Upper lobe of left lung (tissue), 6 donors: ENCODE measurements around the gene ANKRD34A. TPM values are rescaled to one million over a fixed set of nuclear protein-coding genes. Genes with fewer than 3 reads are reported as not detected.

Experiments used
- ATAC-seq, 2 donors: fragments of 200-7000 bp; cut with Tn5 transposase; one replicate each; pipeline ENCODE4 v1.9.1; 2022; ENCODE audit warnings: mild to moderate bottlenecking in 2 of 2, moderate library complexity in 2 of 2; ENCODE audit not compliant: low FRiP score in 2 of 2
- DNase-seq, 2 donors: peaks; one replicate each; pipeline ENCODE4 v3.0.0-alpha.2; 2019 to 2020
- H3K27ac ChIP-seq, 4 donors: fragments of 200-600 bp; sonication (generic); one replicate each; pipeline ENCODE4 v1.5.1; 2016 to 2019
- H3K27me3 ChIP-seq, 4 donors: fragments of 200-600 bp; sonication (generic); one replicate each; pipeline ENCODE4 v1.5.1; 2017 to 2019
- H3K36me3 ChIP-seq, 4 donors: fragments of 200-600 bp; sonication (generic); one replicate each; pipeline ENCODE4 v1.5.1; 2016 to 2019
- H3K4me1 ChIP-seq, 4 donors: fragments of 200-600 bp; sonication (generic); one replicate each; pipeline ENCODE4 v1.5.1; 2018 to 2019
- H3K4me3 ChIP-seq, 4 donors: fragments of 200-600 bp; sonication (generic); one replicate each; pipeline ENCODE4 v1.5.1; 2017 to 2019; ENCODE audit warnings: mild to moderate bottlenecking in 2 of 4, moderate library complexity in 1 of 4
- H3K9me3 ChIP-seq, 4 donors: fragments of 200-600 bp; sonication (generic); one replicate each; pipeline ENCODE4 v1.5.1; 2018 to 2019
- EP300 ChIP-seq, 4 donors: sonication (generic); formaldehyde crosslinking; IDR thresholded peaks; one replicate each; pipeline ENCODE4 v1.5.1; 2017; ENCODE audit warnings: antibody characterized with exemption in 4 of 4, control low read depth in 2 of 4
- POLR2A ChIP-seq, 4 donors: fragments of 450-650 bp; IDR thresholded peaks; one replicate each; pipeline ENCODE4 v1.5.1; 2016 to 2017; ENCODE audit warnings: antibody characterized with exemption in 4 of 4, mild to moderate bottlenecking in 2 of 4
- POLR2AphosphoS5 ChIP-seq, 2 donors: sonication (generic); formaldehyde crosslinking; IDR thresholded peaks; one replicate each; pipeline ENCODE4 v1.5.1; 2017; ENCODE audit warnings: antibody characterized with exemption in 2 of 2
- WGBS, 2 donors: methylation state at CpG; one replicate each; pipeline ENCODE4 v1.1.5; 2017 to 2018; 5-methylcytosine and 5-hydroxymethylcytosine counted together
- total RNA-seq, 6 donors: library from RNA; depleted of rRNA in 4 of 6; stranded (reverse); fragments of >200 nt in 4 of 6; gene quantifications; one replicate each; pipeline versions ENCODE4 v1.1.0 to v1.2.1, GENCODE V29; 2016 to 2021
- TF ChIP-seq, protein P1 (sequence below), 6 experiments: fragments of 450-650 bp in 4 of 6; fragments of 200-600 bp in 2 of 6; sonication (generic) in 2 of 6; IDR thresholded peaks; one replicate each; pipeline ENCODE4 v1.5.1; 2016 to 2019; ENCODE audit warnings: antibody characterized with exemption in 6 of 6
- donor health status: DM: no; HTN: no; CAD: no; lungs with moderate emphysema.
- donor health status: DM: no; HTN: yes; CAD: no; lungs with severe emphysema.

The ANKRD34A gene
- total RNA-seq, 6 donors from 2014 or later = 0.30 to 2.6 (median 0.73) TPM

DNA sequence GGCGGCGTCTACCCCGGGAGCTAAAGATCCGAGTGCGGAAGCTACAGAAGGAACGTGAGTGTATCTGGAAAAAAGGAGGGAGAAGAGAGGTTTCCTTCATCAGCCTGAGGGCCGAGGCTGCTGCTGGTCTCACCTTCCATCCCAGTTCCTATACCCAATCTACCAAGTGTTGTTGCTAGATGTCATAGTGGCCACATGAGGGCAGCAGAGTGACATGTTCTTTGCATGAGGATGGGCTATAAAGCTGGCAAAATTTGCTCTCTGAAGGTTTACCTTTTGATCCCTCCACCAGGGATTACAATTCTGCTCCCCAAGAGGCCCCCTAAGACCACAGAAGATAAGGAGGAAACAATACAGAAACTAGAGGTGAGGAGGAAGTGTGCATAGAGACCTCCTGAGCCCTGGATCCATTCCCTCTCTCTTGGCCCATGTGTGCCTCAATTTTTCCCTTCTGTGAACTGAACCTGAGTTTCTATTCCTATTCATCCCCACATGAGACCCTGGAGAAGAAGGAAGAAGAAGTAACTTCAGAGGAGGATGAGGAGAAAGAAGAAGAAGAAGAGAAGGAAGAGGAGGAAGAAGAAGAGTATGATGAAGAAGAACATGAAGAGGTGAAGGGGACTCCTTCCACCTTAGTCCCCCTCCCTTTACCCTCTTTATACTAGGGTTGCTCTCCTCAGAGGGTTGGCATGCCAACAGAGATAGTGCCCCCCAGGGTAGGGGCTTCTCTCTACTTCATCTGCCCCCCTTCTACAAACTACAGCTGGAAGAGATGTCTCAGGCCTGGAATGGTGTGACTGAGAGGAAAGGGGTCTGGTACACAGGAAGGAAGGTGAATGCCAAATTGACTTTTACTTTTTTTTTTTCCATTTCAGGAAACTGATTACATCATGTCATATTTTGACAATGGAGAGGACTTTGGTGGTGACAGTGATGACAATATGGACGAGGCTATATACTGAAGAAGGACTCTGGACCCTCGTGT, 13.4 kb upstream of the ANKRD34A start:
- TF ChIP-seq, protein P1, sequence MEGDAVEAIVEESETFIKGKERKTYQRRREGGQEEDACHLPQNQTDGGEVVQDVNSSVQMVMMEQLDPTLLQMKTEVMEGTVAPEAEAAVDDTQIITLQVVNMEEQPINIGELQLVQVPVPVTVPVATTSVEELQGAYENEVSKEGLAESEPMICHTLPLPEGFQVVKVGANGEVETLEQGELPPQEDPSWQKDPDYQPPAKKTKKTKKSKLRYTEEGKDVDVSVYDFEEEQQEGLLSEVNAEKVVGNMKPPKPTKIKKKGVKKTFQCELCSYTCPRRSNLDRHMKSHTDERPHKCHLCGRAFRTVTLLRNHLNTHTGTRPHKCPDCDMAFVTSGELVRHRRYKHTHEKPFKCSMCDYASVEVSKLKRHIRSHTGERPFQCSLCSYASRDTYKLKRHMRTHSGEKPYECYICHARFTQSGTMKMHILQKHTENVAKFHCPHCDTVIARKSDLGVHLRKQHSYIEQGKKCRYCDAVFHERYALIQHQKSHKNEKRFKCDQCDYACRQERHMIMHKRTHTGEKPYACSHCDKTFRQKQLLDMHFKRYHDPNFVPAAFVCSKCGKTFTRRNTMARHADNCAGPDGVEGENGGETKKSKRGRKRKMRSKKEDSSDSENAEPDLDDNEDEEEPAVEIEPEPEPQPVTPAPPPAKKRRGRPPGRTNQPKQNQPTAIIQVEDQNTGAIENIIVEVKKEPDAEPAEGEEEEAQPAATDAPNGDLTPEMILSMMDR (IDR thresholded peaks at IDR 0.05) = peak; percentile 77 to 95 (median 91)
- TF ChIP-seq POLR2AphosphoS5 (IDR thresholded peaks at IDR 0.05) = peak; percentile 48 to 81
- TF ChIP-seq POLR2A (IDR thresholded peaks at IDR 0.05) = no peak
- TF ChIP-seq EP300 (IDR thresholded peaks at IDR 0.05) = peak in 1 of 4 donors; percentile 34
- DNase-seq = peak in 1 of 2 donors; percentile 89
- ATAC-seq = peak; percentile 72 to 76
- Histone ChIP-seq H3K36me3 (no peaks in the 10 kb centered on the region), H3K4me3 (peak overlapping the region in 2 of 4 donors; percentile 10 to 33), H3K27ac (peak overlapping the region; percentile 94 to 98 (median 98)), H3K4me1 (peaks cover 50 to 55% (median 54%) of the 10 kb centered on the region in 4 donors), H3K9me3 (no peaks in the 10 kb centered on the region), H3K27me3 (no peaks in the 10 kb centered on the region)
- 15 to 22% methylated on average over 9 of the region's 9 CpGs for WGBS, 2 donors

DNA sequence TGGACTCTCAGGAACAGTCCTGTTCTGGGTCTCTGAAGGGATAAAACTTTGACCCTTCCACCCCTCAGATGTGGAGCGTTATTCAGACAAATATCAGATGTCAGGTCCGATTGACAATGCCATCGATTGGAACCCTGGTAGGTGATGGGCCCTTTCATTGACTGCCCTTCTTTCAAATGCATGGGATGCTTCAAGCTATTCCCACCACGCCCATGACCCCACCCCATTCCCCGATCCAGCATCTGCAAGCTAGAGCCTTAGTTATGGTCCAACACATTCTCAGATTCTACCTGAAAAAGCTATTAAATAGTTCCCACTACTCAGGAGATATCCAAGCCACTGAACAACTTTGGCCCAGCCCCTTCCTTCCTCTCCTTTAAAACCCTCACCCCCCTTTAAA, 12.6 kb upstream of the ANKRD34A start:
- no peak for DNase-seq

DNA sequence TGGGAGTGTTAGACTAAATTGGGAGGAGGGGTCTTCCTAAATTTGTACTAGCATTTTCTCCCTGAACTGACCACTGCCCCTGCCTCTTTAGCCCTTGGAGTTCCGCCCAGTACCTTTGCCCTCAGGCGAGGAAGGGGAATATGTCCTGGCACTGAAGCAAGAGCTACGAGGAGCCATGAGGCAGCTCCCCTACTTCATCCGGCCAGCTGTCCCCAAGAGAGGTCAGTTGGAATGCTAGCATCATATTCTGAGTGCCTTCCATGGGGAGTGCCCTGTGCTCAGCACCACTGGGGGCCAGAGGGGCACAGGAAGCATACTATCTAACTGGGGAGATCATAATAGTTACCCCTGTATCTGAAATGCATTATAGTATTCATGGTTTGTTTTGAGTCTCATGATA, 10.8 kb upstream of the ANKRD34A start:
- Histone ChIP-seq H3K36me3 (no peaks in the 10 kb centered on the region), H3K9me3 (no peaks in the 10 kb centered on the region), H3K27me3 (no peaks in the 10 kb centered on the region), H3K27ac (no peak overlapping the region), H3K4me3 (no peak overlapping the region), H3K4me1 (peaks cover 26 to 30% (median 29%) of the 10 kb centered on the region in 4 donors)
- ATAC-seq (no peak), DNase-seq (no peak)
- no peak for TF ChIP-seq EP300 (IDR thresholded peaks at IDR 0.05)
- TF ChIP-seq POLR2A (IDR thresholded peaks at IDR 0.05) = no peak
- WGBS, 2 donors = 75 to 92% methylated on average over 4 of the region's 4 CpGs

More for the DNA sequence above, 12.6 kb upstream of the ANKRD34A start:
- peak overlapping the region; percentile 94 to 98 (median 98) for H3K27ac ChIP-seq
- H3K27me3 ChIP-seq = no peaks in the 10 kb centered on the region
- TF ChIP-seq, protein P1 (IDR thresholded peaks at IDR 0.05) = no peak
- no peak for TF ChIP-seq POLR2A (IDR thresholded peaks at IDR 0.05)
- no peak for TF ChIP-seq POLR2AphosphoS5 (IDR thresholded peaks at IDR 0.05)
- no peak for TF ChIP-seq EP300 (IDR thresholded peaks at IDR 0.05)
- no peaks in the 10 kb centered on the region for H3K9me3 ChIP-seq
- no peak overlapping the region for H3K4me3 ChIP-seq
- ATAC-seq = no peak
- H3K4me1 ChIP-seq = peaks cover 42 to 48% (median 46%) of the 10 kb centered on the region in 4 donors
- 81 to 87% methylated on average over 5 of the region's 5 CpGs for WGBS, 2 donors
- H3K36me3 ChIP-seq = no peaks in the 10 kb centered on the region

DNA sequence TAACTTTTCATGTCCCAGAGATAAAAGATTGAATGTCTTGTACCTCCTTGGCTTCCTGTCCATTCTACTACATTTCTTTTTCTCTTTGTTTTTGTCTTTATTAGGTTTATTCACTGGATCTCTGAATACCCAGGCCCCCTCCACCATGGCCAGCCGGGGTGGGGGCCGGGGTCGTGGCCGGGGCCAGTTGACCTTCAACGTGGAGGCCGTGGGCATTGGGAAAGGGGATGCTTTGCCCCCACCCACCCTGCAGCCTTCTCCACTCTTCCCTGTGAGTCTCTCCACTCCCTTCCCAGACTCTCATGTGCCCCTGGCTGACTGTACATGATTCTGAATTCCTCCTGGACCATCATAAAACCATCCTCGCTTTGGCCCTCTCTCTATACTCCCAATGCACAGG, 10.3 kb upstream of the ANKRD34A start:
- Histone ChIP-seq H3K4me1 (peaks cover 21 to 25% (median 25%) of the 10 kb centered on the region in 4 donors), H3K9me3 (no peaks in the 10 kb centered on the region), H3K36me3 (no peaks in the 10 kb centered on the region), H3K27me3 (no peaks in the 10 kb centered on the region), H3K27ac (no peak overlapping the region), H3K4me3 (no peak overlapping the region)
- no peak for ATAC-seq
- 87 to 90% methylated on average over 7 of the region's 7 CpGs for WGBS, 2 donors
- no peak for TF ChIP-seq POLR2A (IDR thresholded peaks at IDR 0.05)
- TF ChIP-seq POLR2AphosphoS5 (IDR thresholded peaks at IDR 0.05) = no peak
- DNase-seq = peak in 1 of 2 donors; percentile 52

DNA sequence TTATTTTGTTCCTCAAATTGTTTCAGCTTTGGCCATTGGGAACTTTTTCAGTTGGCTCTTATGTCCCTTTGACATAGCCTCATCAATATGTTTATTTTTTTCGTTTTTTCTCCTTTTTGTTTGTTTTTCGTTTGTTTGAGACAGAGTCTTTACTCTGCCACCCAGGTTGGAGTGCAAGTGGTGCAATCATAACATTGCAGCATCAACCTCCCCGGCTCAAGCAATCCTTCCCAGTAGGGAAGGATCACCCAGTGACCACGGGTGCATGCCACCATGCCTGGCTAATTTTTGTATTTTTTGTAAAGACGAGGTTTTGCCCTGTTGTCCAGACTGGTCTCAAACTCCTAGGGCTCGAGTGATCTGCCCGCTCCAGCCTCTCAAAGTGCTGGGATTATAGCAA, 8.2 kb upstream of the ANKRD34A start:
- no peak for ATAC-seq
- no peak overlapping the region for H3K4me3 ChIP-seq
- H3K36me3 ChIP-seq = no peaks in the 10 kb centered on the region
- H3K27me3 ChIP-seq = no peaks in the 10 kb centered on the region
- H3K9me3 ChIP-seq = no peaks in the 10 kb centered on the region
- no peak overlapping the region for H3K27ac ChIP-seq
- H3K4me1 ChIP-seq = peaks cover 5 to 7% (median 6%) of the 10 kb centered on the region in 4 donors
- 55 to 64% methylated on average over 7 of the region's 7 CpGs for WGBS, 2 donors
- DNase-seq = no peak
- TF ChIP-seq, protein P1 (IDR thresholded peaks at IDR 0.05) = no peak
- TF ChIP-seq POLR2AphosphoS5 (IDR thresholded peaks at IDR 0.05) (no peak), EP300 (IDR thresholded peaks at IDR 0.05) (no peak), POLR2A (IDR thresholded peaks at IDR 0.05) (no peak)
